ENCODE measurements around the gene DDX20. TPM values are rescaled to one million over a fixed set of nuclear protein-coding genes. Genes with fewer than 3 reads are reported as not detected.

The DDX20 gene
- total and polyA plus RNA-seq, 2 of the 8 experiments (the other 6 are each of a cell fraction or from before 2014, with no cell fraction given): 7.5 to 24.7 TPM

DNA sequence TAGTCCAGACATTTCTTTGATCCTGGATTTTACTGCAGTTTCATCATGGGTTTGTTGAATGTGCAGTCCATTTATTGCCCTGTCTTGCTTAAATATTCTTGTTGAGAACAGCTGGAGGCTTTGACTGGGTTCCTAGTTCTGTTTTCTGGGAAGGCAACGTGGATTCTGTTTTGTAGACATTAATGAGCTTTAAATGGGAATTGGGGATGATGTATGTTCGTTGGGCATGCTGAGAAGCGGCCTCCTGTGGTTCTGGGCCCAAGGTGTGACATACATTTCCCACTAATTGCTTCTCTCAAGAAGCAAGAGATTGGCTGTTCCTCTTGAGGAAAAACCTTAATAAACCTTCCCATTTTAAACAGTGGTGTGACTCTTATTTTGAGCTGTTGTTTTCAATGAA, 39.4 kb upstream of the DDX20 start:
- H3K4me3 ChIP-seq (ENCODE audit: extremely low read depth in 1 of 4, insufficient read depth in 2 of 4, low read depth in 3 of 4, low read length in 4 of 4): no peak overlapping the region
- no peak overlapping the region for H4K8ac ChIP-seq (ENCODE audit: extremely low read depth, insufficient read depth, low read length)
- ChIA-PET POLR2A (ENCODE audit: partially characterized antibody) (interaction anchor here (0.5 to 18.0 kb wide), 4 partner anchors 21 to 281 kb away, joined by 3 to 343 read pairs (median 4); partner anchors contain the start of genes DDX20 and INKA2), CTCF (ENCODE audit: partially characterized antibody) (interaction anchor here (0.7 to 42.0 kb wide), 11 partner anchors 9 to 244 kb away, joined by 3 to 1070 read pairs (median 6); partner anchors contain the start of genes DDX20 and INKA2)
- no peak overlapping the region for H3K4me2 ChIP-seq (ENCODE audit: insufficient read depth in 1 of 2, low read depth in 2 of 2, low read length in 2 of 2)
- no peak overlapping the region for H4K5ac ChIP-seq (ENCODE audit: insufficient read length, low read depth, low read length)
- H3K56ac ChIP-seq (replicated peaks; ENCODE audit: insufficient read length, low read depth, low read length): no peak overlapping the region
- 96% methylated on average over 3 of the region's 3 CpGs; no CpG with 5 or more reads in 1 of the 2 experiments for WGBS, 2 experiments (ENCODE audit: extremely low coverage in 1 of 2, insufficient coverage in 1 of 2, insufficient read length in 1 of 2, insufficient replicate concordance in 2 of 2, low coverage in 1 of 2, low lambda C conversion rate in 2 of 2, missing lambda C conversion rate in 1 of 2)
- H3K18ac ChIP-seq (ENCODE audit: extremely low read depth, low read length): no peak overlapping the region
- H4K91ac ChIP-seq (replicated peaks; ENCODE audit: insufficient read length, low read length): no peak overlapping the region
- no peaks in the 10 kb centered on the region for H3K9me3 ChIP-seq (ENCODE audit: insufficient read depth in 2 of 2, low read depth in 1 of 2, low read length in 1 of 2)
- no peak overlapping the region for H3K9ac ChIP-seq (replicated peaks in 1 of 4; ENCODE audit: extremely low read depth in 1 of 4, low read depth in 3 of 4, low read length in 3 of 4)
- H3K79me1 ChIP-seq (ENCODE audit: low read depth, low read length): no peaks in the 10 kb centered on the region
- no peaks in the 10 kb centered on the region for H3K79me2 ChIP-seq (ENCODE audit: control insufficient read depth in 1 of 2, insufficient read depth in 2 of 2, low read length in 2 of 2)
- no peak overlapping the region for H3K23ac ChIP-seq (ENCODE audit: insufficient read length)
- no peaks in the 10 kb centered on the region for H4K20me1 ChIP-seq (replicated peaks in 1 of 2; ENCODE audit: control insufficient read depth in 1 of 2, insufficient read depth in 2 of 2, low read length in 2 of 2)
- no peak overlapping the region for H2BK120ac ChIP-seq (replicated peaks; ENCODE audit: low read depth, low read length)
- H3K36me3 ChIP-seq (ENCODE audit: control insufficient read depth in 2 of 4, insufficient read depth in 4 of 4, low read length in 3 of 4): peaks cover 0 to 3% (median 0%) of the 10 kb centered on the region in 4 experiments; a peak in 1 of 8 replicates
- no peak overlapping the region for H3K4ac ChIP-seq (replicated peaks; ENCODE audit: insufficient read length, low read depth, low read length)
- no peak overlapping the region for H2BK20ac ChIP-seq (ENCODE audit: low read length)
- DNase-seq (ENCODE audit: low read depth in 1 of 2, low spot score in 2 of 2): no peak
- H3K4me1 ChIP-seq (replicated peaks in 1 of 4; ENCODE audit: control insufficient read depth in 3 of 4, insufficient read depth in 4 of 4, low read length in 3 of 4): peaks cover under 1 to 13% (median 10%) of the 10 kb centered on the region in 4 experiments; a peak in 5 of 7 replicates
- H3K27me3 ChIP-seq (replicated peaks in 1 of 4; ENCODE audit: control insufficient read depth in 3 of 4, extremely low read depth in 1 of 4, insufficient read depth in 3 of 4, low read length in 3 of 4): no peaks in the 10 kb centered on the region
- H3K23me2 ChIP-seq (ENCODE audit: low read depth, low read length): no peaks in the 10 kb centered on the region; the same call in 1 of the 2 replicates
- FAIRE-seq: no peak
- no peak overlapping the region for H3K14ac ChIP-seq (ENCODE audit: insufficient read length)
- no peak overlapping the region for H2BK15ac ChIP-seq (ENCODE audit: low read length)
- no peak for TF ChIP-seq TAF1 (IDR thresholded peaks at IDR 0.05; ENCODE audit: low read depth, low read length)
- H3K27ac ChIP-seq (ENCODE audit: low read depth, low read length): no peak overlapping the region
- H2BK12ac ChIP-seq (ENCODE audit: low read depth, low read length): no peak overlapping the region
- H2AK5ac ChIP-seq (ENCODE audit: low read depth, low read length): no peak overlapping the region
- H2AFZ ChIP-seq (ENCODE audit: low read length): no peak overlapping the region
- no peak overlapping the region for H2BK5ac ChIP-seq (ENCODE audit: low read depth, low read length)
